HuH-7.5 (cell line): Measurements from ENCODE around the gene UQCRC1.

Experiments
- DNase-seq: peaks from one replicate; pipeline ENCODE4 v3.0.0; 2011; ENCODE audit warnings: low spot score

The UQCRC1 gene

DNA sequence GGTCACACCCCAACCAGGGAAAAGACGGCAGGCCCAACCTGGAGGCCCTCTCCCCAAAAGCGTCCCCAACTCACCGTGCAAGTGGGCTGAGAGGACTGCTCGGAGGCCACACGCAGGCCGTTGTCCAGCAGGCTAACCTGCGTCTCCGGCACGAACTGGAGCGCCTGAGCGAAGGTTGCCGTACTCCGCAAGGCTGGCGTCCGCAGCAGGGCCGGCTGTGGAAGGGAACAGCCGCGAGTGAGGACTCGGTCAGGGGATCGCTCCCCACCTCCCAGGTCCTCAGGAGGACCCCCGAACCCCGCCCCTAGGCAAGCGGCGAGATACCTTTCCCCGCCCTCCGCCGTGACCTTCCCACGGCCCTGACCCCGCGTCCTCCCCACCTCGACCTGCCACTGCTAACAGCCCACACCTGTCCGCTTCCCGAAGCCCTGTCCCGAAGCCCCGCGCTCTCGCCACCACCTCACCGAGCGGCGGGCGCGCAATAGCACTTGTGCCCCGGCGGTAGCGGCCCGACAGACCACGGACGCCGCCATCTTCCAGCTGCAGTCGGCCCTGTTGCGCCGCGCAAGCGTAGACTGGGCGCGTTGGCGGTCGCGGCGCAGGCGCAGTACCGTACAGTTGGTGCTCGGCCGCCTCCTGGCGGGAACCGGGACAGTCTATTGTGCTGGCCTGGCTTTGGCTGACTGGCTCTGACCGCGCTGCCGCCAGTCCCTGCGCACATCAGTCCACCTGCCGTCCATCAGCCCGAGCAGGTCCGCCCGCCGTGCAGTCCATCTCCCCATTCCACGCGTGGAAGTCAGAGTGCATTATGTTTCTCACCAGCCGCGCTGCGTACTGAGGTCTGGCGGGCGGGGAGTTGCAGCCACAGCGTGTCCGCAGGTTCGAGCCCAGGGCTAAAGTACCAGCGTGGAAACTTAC, at the start of gene UQCRC1:
Gene UQCRC1, minus strand, starts transcription at position 559 of the 918 bp plus-strand sequence. Its CDS starts 26 bp downstream, at position 533.
- peak; percentile 96 for DNase-seq

DNA sequence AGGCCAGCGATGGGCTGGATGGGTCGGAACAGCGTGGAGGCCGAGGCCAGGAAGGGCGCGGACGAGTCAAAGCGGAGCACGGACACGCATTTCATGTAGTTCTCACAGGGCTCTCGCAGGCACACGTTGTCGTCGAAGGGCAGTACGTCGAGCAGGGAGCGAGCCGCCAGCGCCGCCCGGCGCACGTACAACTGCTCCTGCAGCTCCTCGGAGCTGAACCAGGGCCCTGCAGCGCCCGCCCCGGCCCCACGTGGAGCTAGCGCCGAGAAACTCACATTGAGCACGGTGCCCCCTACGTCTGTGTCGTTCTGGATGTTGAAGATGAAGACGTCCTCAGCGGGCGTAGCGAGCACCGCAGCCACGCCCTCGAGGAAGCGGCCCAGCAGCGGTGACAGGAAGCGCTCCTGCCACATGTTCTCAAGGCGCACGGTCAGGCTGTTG, 47.4 kb upstream of the UQCRC1 start:
- DNase-seq: no peak

DNA sequence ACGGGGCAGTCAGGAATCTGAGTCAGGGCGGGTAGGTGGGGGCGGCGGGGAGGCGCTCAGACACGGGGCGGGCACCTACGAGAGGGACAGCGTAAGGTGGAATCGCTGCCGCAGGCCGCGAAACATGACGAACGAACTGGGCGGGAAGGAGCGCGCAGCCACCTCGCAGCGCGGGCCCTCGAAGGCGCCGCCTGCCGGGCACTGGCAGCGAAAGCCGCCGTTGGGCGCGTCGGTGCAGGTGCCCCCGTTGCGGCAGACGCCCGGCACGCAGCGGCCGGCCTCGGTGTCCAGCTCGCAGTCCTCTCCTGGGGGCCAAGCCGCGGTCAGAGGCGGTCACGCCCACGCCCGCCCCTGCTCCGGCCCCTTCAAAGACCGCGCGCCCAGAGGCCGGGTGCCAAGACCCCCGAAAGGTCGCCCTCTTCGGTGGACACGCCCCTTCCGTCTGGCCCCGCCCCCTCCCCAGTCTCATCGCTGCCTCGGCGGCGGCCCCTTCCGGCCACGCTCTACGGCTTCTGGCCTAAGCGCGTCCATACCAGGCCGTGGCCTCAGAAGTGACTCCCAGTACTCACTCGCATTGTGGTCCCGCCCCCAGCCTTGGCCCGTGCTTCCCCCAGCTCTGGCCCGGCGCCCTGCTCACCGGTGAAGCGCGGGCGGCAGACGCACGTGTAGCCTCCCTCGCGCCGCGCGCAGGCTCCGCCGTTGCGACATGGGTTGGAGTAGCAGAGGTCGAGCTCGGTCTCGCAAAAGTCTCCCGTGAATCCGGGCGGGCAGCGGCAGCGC, 46.8 kb upstream of the UQCRC1 start:
- peak; percentile 98 for DNase-seq

- no peak for DNase-seq
Observed at GRCh38 chr3:48655606-48656005, 46.2 kb upstream of the UQCRC1 start.

- DNase-seq: no peak
Observed at GRCh38 chr3:48655063-48655462, 45.6 kb upstream of the UQCRC1 start.

DNA sequence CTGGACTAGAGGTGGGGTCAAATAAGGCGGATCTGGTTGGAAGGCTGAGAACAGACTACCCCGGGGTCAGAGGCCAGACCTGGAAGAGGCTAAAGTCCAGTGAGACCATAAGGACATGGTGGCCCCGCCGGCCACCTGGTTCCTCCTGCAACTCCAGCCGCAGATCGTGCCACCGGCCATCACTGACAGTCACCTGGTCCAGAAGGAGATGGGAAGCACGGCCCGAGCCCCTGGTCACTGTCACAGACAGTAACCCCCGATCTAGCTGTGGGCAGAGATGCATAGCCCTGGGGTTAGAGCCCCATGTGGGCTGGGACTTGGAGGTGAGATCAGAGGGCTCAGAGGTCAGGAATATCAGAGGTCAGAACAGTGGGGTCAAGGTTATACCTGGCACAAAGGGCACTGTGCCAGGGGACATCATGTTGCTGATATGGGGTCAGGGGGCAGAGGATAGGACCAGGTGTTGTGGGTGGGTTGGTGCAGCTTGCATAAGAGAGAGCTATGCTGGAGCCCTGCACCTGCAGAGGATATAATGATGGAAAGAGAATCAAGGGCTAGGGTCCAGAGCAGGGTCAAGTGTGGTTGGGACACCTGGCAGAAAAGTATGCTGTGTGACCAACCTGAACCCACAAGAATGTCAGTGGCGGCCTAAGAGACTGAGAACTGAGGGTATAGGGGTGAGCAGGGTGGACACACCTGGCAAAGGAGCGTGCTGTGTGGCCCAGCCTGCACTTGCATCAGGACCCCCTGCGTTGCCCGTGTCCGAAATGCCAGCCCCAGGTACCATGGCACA, 43.7 kb upstream of the UQCRC1 start:
- DNase-seq: no peak

DNA sequence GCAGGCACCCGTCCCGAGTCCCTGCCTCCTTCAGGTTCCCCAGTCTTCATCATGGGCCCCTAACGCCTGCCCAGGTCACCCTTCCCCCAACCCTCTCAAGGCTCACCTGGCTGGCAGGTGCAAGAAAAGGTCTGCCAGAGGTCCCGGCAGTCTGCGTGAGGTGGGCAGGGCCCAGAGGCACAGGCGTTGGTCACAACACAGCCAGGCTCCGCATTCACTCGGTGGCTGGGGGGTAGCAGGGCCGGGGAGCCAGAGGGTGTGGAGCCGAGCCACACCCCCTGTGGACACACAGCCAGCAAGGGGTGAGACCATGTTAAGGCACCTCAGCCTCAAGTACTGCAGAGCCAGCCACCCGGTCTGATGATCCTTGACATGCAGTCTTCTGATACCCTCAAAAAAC, 42.3 kb upstream of the UQCRC1 start:
- DNase-seq: no peak

- no peak for DNase-seq
Observed at GRCh38 chr3:48650723-48651122, 41.3 kb upstream of the UQCRC1 start.

GRCh38 chr3:48648188-48648850, 38.9 kb upstream of the UQCRC1 start:
- no peak for DNase-seq

DNA sequence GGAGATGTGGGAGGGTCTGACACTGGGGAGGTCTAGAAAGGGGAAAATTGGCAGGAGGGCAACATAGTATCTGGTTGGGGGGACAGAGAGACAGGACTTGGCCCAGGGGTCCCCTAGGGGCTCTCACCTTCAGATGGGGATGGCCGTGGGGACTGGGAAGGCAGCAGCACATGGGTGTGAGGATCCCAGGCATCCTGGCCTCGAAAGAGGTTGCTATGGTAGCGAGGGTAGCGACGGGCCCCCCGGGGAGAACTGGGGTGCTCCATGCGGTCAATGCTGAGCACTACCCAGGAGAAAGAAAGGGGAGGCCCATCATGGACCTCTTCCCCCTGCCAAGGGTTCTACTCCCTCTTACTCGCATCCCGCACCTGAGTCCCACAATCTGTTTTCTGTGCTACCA, 38.3 kb upstream of the UQCRC1 start:
- DNase-seq: no peak

DNA sequence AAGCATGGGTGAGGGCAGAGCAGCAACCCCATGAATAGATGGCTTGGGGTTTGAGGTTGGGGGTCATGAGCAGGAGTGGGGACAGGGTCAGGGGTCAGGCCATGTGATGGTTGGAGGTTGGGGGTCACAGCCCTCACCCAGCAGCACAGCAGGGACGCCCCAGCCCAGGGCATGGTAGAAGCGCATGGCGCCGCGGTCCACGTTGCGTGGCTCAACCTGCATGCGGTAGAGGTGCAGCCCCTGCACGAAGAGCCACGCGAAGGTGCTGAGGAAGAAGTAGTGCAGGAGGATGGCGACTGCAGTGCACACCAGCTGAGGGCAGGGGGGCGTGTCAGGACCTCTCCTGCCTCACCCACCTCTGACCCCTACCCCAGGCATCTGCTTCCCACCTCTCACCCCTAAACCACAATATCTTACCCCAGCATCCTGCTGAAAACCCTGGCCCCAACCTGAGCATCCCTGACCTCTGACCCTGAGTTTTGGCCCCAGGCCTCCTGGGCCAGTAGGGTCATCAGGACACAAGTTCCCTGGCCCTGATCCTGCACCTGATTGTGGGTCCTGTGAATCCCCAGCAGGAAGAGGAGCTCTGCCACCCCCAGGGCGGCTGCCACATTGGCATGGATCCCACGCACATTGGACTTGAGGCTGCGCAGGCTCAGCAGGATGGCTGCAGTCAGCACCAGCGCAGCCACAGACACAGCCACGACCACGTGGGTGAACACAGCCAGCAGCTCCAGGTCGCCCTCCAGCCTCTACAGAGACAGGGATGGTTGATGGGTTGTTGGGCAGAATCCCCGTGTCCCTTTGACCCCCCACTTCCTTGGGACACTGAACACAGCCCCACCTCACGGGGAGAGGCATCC, 35.7 kb upstream of the UQCRC1 start:
- DNase-seq: no peak

GRCh38 chr3:48642605-48643004, 33.2 kb upstream of the UQCRC1 start:
- DNase-seq: no peak

- no peak for DNase-seq
Observed at GRCh38 chr3:48641396-48641795, 31.9 kb upstream of the UQCRC1 start.

- DNase-seq: no peak
Observed at GRCh38 chr3:48639944-48640606, 30.6 kb upstream of the UQCRC1 start.

GRCh38 chr3:48637305-48637704, 27.9 kb upstream of the UQCRC1 start:
- DNase-seq: no peak

DNA sequence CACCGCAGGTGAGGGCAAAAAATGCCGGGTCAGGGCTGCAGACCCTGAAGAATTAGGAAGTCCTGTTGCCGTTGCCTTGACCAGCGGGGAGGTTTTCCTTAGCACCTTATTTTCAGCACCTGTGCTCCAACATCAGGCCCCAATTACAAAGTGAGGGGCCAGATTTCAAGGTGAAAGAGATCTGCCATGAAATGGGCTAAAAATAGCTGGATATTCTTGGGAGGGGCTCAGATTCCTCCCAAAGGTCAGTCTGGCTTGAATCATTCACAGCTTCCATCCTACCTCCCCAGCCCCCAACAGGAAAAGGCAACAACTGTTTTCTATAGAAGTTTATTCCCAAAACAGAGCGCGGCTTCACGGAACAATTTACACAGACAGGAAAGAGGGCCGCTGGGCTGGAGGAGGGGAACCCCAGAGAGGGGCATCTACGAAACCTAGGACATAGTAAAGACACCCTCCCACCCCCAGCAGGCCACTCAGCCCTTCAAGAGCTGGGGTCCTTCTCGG, 26.8 kb upstream of the UQCRC1 start:
- DNase-seq: no peak

DNA sequence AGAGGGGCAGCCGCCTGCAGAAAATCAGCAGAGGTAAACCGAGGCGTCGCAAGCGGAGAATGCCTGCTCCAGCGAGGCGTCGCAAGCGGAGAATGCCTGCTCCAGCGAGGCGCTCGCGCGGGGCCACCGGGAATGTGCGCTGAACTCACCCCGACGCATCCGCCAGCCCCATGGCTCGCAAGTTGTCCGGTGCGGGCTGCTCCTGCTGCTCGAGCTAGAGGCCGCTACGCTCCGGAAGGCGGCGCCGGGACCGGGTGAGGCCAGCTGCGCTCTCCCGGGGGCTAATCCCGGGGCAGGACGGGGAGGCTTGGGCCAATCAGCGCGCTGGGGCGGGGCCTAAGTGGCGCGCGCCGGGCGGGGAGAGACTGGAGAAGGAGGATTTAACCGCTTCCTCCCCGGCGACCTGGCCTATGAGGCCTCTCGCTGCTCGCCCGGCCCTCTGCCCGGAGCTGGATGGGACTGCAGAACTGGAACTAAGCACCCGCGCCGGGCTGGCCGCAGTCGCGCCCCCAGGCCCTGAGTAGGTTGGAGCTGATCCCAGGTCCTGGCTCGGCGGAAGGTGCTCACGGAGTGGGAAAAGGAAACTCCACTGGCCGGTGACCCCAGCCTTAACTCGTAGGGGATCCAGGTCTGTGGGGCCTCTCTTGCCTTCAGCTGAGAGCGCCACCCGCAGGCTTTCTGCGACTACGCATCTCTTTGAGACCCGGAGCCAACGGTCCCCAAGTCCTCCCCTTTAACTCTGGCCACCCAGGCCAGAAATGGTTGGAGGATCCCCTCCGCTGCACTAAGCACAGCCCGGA, 26.0 kb upstream of the UQCRC1 start, which contains the start of gene SLC26A6:
Gene SLC26A6, minus strand, starts transcription at position 240 of the 800 bp plus-strand sequence. Its CDS starts 68 bp downstream, at position 172.
- peak; percentile 100 for DNase-seq

DNA sequence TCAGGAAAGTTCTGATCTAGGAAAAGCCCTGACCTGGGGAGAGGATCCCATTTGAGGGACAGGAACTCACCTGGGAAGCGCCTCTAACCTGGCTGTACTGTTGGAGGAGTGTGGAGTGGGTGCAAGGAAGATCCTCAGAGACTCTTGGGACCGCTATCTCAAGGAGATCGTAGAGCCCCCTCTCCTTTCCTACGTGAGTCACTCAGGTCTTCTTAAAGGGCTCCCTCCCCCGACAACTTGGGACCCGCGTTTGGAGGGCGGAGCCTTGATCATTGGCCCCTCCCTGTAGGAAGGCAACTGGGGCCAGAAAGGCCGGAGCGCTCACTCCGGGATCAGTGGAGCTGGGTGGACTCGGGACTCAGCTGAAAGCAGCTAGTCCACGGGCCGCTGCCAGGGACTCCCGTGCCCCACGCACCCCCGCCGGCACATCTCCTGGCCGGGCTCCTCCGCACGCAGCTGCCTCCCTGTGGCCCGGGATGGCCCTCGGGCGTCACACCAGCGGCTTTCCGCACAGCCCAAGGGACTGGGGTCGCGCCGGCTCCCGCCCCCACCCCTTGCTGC, 25.3 kb upstream of the UQCRC1 start:
- peak; percentile 90 for DNase-seq

DNA sequence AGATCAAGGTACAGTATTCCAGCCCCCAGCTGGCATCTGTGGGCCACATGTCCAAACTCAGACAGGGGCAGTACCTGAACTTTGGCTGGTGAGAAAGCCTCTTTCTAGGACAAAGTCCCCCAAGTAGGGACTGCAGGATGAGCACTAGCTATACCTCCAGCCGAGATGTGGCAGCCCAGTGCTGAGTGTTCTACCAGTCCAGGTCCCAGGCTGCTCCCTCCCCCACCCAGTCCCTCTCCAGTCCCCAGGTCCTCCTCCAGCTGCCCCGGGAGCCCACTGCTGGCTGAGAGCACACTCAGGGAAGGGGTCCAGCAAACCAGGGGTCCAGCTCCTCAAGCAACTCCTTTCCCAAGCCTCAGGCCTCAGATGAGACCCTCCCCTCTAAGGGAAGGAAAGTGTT, 24.3 kb upstream of the UQCRC1 start:
- no peak for DNase-seq
